GM18508 (cell line): ENCODE results near the gene SLC10A2.
A peak's percentile ranks its signal among the peaks of the same experiment; 100 is the strongest.

Experiments
- ATAC-seq: cut with Tn5 transposase; IDR thresholded peaks from one replicate; pipeline ENCODE4 v1.9.1; 2021; ENCODE audit warnings: moderate number of reproducible peaks; ENCODE audit not compliant: insufficient read depth, unreplicated experiment

The SLC10A2 gene

DNA sequence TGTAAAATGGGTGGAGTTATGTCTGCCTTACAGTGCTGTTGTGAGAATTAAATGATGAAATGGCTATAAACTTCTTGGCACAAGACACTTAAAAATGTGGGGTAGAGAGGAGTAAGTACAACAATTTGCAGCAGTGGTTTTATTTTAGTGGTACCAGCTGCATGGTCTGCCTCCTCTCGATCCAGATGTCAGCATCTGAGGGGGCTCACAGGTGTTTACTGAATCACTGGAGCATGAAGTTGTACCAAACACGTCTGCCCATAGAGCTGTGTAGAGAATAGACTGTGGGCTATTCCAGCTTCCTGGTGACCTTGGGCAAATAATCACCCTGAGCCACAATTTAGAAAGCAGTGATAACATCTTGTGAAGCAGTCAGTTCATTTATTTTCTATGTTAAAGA, 11.1 kb downstream of the SLC10A2 start:
- no peak for ATAC-seq

DNA sequence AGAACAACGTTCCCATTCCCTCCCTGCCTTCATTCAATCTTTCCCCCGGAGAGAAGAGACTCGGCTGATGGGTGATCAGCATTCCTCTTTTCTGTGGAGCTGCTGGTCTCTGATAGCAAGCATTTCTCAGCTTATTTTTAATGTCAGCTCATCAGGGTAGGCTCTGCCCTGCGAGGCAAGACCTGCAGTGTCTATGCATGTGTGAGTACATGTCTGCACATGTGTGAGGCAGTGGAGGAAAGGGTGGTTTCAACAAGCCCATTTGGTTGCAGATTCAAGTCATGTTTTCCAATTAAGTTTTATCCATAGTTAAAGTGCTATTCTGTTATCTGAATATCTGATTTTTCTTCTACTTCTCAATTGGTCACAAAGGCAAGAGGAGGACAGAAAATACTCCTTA, 19.5 kb downstream of the SLC10A2 start:
- ATAC-seq = no peak

DNA sequence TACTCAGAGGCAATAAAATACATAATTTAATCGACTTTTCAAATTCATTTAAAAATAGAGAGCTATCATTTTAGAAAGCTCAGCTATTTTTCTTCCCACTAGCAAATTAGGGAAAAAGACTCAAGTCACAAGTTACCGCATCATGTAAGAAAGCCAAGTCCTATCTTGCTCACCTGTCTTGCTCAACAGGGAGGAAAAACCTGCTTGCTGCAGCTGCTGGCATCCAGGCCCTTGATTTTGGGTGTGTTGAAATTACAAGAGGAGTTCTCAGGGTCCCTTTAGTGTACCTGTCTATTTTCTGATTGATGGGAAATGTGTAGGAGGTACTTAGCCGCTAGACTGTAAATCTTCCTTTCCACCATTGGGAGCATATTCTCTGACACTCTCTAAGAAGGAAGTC, 22.2 kb downstream of the SLC10A2 start:
- ATAC-seq = no peak

DNA sequence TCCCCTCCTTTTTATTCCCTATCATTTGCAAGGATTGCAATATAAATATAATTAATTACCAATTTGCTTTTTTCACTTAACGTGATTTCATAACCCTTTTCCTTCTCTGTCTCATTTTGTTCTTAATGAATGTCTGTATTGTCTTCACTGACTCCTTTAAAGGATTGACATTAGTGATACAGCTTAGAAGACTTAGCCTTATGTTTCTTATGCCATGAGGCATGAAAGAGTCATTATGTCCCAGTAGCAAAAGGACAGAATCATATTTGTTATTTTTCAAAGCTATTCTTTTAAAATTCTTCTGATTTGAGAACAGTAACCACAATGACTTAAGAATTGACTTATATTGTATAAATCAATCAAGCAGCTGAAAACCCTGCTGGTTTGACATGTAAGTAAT, 26.2 kb downstream of the SLC10A2 start:
- ATAC-seq = no peak

DNA sequence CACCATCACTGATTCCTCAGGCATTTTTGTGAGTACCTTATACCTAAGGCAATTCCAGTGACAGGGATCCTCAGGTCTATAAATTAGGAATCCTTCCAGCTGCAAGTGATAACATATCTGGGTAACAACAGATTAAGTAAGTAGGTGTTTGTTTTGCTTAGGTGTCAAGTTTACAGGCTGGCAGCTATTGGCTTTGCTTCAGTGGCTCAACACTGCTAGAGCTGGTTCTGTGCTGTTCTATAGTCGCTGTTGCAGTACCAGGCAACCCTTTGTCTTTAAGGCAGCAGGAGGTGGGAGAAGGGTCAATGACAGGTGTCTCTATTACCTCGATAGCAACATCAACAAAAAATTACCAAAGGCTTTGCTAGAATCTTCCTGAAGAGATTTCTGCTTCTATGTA, 27.0 kb downstream of the SLC10A2 start:
- ATAC-seq = no peak

DNA sequence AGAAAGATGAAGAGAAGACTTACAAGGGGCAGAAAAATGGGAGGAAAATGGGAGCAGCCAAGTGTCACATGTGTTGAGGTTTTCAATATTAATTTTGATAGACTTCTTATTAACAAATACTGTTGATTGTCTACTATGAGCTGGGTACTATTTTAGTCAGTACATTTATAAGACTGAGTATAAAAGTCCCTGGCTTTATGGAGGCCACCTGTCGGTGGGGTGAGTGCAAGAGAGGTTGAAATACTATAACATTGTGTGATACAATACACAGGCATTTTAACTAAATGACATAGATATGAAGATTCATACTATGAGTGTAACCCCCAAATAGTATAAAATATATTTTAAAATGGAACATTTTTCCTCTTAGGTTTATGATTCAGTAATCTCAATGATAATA, 29.9 kb downstream of the SLC10A2 start:
- ATAC-seq = no peak

DNA sequence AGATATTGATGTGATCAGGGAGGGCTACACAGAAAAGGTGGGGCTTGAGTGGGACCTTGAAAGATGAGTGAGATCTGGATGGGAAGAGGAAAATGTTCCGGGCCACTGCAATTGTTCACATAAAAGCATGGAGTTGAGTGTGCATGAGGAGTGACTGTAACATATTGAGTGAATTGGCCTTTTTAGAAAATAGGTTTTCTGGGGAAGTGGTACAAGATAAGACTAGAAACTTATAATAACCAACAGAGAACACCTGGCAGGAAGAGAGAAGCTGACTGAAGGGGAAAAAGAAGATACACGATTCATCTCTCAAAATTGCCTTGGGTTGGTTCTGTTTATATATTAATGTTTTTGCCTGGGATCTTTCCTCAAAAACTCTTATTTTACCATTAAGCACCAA, 32.2 kb downstream of the SLC10A2 start:
- ATAC-seq = no peak

DNA sequence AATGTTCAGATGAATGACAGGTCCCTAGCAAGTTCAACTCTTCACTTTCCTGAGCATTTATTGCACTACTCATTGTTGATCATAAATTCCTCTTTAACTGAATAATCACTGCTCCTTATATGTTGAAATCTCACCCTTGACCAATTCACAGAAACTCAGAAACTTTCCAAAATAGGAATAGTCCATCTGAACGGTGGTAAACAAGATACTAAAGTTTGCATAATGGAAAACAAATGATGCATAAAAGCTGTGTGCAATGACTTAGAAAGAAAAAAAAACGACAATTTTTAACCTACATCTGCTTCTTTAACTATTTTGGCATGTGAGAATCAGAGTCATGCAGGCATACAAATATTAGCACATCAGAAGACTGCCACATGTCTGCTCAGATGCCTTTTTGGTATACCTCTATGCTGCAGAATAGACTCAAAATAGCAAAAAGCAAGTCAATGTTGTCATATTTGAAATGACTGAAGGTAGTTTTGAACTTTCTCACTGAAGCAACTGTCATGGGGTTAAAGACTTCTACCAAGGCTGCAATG, 34.8 kb downstream of the SLC10A2 start:
- ATAC-seq = peak; percentile 86

DNA sequence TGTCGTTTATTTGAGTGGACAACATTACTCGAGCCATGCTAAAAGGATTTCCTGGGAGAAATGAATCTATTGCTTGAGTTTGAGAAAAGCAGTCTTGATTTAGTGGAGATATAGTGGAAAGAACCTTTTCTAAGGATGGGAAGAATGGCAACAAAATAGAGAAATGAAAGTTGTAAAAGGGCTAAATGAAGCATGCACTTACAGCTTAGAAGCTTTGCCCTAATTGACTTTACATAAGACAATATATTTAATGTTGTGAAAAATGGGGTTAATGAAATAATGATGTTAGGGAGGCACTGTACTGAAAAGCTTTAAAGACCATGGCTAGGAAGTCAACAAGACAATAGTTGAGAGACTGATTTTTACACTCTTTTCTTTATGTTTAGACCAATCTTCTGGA, 35.4 kb downstream of the SLC10A2 start:
- ATAC-seq = no peak

DNA sequence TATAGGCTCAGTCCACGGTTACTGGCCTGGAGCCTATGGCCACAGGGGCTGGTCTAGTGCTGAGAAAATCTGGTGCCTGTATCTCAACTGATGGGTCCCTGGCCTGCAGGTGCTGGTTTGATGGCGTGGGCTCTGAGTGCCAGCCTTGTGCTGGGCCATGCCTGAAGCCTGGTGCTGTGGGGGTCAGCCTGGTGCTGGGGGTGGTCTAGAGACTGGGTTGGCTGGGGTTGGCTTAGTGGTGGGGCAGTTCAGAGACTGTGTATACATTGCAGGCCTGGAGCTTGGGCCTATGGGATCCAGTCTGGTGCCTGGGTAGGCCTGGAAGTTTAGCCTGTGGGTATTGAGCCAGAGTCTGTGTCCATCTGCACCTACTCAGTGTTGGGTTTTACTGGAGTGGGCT, 36.4 kb downstream of the SLC10A2 start:
- no peak for ATAC-seq

DNA sequence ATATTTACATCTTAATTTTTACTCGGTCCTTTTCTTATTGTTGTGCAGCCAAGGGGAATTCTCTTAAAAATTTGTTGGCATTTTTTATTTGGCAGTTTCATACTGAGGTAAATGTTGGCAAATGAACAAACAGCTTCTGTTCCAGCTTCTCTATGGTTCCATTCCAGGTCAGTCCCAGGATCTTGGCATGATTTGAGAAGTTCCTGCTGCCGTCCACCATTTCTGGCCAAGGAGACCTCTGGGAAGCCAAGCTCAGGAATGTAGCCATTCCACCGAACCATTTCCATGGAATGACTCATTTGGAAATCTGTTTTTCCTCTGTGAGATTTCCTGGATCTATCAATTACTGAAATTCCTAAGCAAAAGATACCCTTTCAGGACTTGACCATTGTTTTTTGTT, 43.9 kb downstream of the SLC10A2 start:
- ATAC-seq = no peak

DNA sequence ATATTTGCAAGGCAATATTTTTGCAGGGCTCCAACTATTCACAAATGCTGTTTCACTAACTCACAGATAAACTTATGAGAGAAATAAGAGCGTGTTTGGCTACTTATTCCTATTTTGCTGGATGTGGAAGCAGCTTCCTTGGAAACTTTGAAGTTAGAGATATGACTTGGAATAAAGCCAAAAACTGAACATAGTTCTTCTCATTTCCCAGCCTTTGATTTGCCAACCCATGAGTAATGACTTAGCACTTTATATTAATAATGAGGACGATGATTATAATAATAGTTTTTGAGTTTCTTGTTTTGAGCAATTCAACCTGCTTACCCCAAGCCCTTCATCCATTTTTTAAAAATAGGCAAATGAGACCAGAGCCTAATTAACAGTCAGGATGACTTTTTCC, 47.7 kb downstream of the SLC10A2 start:
- no peak for ATAC-seq

DNA sequence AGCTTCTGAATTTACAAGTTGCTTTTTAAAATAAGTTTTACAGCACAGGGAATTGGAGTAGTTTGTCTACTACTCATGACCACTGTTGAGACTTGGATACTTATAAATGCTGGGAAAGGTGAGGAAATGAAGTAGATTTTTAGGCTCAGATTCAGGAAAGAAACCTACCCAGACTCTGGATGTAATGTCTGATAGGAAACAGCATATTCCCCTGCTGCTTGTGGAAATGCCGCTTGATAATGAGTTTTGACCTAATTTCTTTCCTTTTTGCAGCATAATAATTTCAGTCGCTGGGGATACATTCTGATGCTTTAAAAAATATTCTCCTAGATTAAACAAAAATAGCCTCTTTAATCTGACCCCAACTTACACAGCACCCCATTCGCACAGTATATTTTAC, 53.6 kb downstream of the SLC10A2 start:
- no peak for ATAC-seq

DNA sequence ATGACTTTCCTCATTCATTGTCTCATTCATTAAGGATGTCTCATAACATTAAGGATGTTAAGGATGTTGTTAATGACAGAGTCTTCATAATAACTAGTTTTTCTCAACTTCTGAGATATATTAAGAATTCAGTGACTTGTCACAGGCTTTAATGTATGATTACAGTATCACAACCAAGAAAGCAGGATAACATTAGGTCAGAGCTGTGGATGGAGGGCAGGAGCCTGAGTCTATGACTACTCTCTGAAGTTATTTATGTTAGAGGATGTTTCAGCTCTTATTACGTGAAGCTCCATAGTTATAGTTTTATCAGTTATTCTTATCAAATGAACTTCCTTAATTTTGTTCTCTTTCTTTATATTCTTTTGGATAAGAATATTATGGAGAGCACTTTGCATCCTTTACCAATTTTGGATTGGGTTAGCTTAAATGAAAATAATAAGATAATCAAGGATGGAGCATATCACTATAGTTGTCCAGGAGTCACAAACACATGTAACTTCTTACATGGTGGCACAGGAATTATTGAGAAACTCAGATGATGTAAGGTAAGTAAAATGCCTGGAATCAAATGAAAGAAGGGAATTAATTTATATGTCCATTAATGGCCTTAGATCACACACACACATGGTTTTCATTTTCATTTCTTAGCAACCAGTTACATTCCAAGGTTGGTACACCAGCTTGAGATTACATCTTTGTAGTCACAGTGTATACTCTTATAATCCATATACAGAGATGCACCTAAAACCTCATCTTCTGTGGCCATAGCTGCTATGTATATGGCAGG, 57.0 kb downstream of the SLC10A2 start:
- ATAC-seq = no peak

DNA sequence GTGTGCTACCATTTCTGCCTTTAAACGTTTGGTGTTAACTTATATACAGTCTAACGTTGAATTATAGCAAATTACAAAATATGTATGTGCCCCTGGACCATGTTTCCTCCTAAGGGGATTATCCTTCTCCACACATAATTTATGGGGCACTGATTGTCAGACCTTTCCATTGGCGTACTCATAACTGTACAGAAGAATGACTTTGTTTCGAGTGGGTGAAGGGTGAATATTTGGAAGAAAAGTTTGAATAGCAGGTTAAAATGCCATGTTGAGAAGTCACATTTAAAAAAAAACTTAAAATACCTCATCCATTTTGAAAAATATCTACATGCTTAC, 58.8 kb downstream of the SLC10A2 start:
- ATAC-seq = peak; percentile 32

DNA sequence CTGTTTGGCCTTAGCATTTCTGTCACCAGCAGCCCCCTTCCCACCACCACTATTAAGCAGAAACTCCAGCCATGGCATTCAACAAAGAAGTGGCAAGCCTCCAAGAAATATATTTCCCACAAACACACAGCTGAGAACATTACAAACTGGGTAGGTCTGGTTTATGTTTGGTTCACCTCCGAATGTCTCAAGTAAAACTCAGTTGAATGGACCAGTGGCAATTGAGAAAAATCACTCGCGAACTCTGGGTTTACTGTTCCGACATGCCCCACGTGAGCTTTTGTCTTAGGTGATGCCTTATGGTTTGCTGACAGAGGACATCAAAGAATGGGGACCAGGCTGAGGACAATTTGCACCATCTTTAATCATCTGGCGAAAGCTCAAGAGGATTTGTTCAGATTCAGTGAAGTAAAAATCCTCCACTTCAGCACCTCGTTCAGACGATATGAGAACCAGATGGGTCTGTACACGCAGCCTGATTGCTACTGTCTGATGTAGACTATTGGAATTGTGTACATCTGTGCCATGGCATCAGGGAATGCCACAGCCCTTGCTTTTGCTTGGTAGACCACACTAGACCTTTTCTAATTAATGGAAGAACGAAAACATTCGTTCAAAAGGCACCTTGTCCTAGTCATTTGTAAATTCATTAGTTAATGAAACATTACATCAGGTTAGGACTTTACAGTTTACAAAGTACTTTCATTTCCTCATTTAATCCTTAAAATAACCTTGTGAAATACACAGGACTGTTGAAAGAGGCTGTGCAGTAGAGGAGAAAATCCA, 59.4 kb downstream of the SLC10A2 start:
- ATAC-seq = peak; percentile 96

DNA sequence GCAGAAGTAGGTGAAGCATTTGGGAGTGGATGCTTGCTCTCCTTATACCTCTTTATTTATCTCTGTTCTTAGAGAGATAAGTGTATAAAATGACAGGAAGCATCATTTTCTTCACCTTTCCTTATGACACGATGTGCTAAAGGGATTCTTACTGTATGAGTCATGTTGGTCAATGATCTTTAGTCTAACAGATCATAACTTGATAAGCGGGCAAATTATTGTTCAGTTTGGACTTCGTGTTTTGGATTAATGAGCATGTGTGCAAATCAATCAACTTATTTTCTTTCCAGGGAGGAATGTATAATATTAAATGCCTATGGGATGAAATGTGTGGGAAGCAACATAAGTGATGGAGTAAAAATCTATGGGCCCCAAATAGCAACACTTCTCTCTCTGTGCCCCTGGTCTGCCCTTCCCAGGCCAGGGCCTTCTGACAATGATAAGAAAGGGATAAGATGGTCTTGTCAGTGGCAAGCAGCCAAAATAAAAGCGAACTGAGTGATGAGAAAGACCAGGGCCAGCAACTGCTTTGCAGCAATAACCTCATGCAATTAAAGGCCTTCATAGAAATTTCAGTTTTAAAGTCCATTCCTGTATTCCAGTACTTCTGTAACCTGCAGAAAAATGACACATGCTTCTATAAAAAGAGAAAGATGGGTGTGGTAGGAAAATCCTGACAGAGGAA, 61.4 kb downstream of the SLC10A2 start:
- no peak for ATAC-seq

DNA sequence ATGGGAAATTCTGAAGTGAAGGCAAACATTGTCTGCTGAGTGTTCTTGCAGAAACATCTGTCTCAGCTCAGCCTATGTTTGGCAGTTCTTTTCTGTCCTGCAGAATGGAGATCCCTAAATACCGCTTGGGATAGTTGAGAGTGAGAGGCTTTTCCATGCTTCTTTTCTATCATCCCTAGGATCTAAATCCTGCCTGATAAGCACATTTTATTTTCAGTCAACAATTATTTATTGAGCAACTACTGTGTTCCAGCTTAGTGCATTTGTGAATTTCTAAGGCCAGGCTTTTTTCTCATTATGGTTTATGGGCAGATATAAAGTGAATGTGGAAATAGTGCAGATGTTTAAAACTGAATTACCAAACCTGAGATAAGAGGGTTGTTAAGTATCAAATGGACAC, 62.6 kb downstream of the SLC10A2 start:
- no peak for ATAC-seq

DNA sequence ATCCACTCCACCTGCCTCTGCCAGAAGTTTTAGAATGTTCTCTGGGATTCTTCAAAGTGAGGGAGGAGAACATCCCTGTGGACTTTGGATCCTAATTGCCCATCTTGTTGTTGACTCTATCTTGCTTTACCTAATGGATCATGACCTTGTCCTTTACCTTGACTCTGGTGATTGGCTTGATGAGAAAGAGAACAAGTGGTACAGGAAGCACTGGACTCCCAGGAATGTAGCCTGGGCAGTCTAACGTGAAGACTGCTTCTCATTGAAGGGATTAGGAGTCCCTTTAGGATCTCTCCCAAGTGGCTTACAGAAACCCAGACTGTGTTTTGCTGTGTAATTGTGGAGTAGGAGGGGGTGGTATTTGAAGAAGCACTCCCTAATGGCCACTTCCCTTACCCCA, 63.9 kb downstream of the SLC10A2 start:
- ATAC-seq = no peak

DNA sequence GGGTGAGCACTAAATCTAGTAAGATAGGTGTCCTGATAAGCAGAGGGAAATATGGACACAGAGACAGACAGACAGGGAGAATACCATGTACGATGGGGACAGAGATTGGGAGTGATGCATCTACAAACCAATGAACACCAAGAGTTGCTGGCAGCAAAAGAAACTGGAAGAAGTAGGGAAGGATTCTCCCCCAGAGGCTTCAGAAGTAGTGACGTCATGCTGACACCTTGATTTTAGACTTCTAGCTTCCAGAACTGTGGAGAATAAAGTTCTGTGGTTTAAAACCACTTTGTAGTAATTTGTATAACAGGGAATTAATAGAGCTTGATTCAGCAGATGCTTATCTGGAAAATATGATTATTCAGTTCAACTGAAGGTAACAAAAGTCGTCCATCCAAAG, 66.1 kb downstream of the SLC10A2 start:
- no peak for ATAC-seq

DNA sequence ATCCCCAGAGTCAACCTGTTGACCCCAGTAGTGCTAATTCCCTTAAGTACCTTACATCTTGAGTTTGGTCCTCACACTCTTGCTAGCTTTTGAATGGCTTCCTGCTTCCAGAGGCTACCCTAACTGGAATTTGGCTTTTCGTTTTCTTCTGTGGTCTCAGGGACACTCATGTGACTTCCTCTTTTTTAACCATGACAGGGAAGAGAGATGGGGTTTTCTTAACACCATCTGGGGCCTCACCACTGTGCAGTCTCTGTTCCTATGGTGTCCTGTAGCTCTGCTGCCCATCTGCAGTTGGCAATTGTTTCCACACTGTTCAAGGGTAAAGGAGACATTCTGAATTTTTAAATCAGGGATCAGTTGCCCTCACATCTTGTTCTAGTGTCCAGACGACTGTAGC, 66.7 kb downstream of the SLC10A2 start:
- ATAC-seq = no peak
